Measurements from ENCODE around the gene TMEM52. TPM values are rescaled to one million over a fixed set of nuclear protein-coding genes. Genes with fewer than 3 reads are reported as not detected.

Gene TMEM52
- total and polyA plus RNA-seq, 9 of the 15 experiments (the other 6 are each of a cell fraction or from before 2014, with no cell fraction given) = 0.37 to 22.5 (median 6.8) TPM

- no peak for TF ChIP-seq E2F1 (CRISPR knock-in tag; IDR thresholded peaks at IDR 0.05)
- no peak for TF ChIP-seq NR2C1 (IDR thresholded peaks at IDR 0.05)
- TF ChIP-seq NR2C1 (tag; IDR thresholded peaks at IDR 0.05) = no peak
- TF ChIP-seq MAFK (IDR thresholded peaks at IDR 0.05; ENCODE audit: low read length) = no peak
- TF ChIP-seq ZBTB7A (IDR thresholded peaks at IDR 0.05; ENCODE audit: borderline replicate concordance, control insufficient read depth, low read depth, low read length) = no peak
- no peak for TF ChIP-seq NCOA4 (IDR thresholded peaks at IDR 0.05; ENCODE audit: partially characterized antibody)
- no peak for TF ChIP-seq CHD2 (IDR thresholded peaks at IDR 0.05; ENCODE audit: low read depth, low read length)
- TF ChIP-seq GTF2A2 (tag; IDR thresholded peaks at IDR 0.05) = no peak
- TF ChIP-seq JUNB (CRISPR knock-in tag; conservative IDR thresholded peaks at IDR 0.05) = no peak
- no peak for TF ChIP-seq PREB (CRISPR knock-in tag; IDR thresholded peaks at IDR 0.05)
- no peak for TF ChIP-seq SNAPC5 (CRISPR knock-in tag; IDR thresholded peaks at IDR 0.05)
- TF ChIP-seq ZNF561 (CRISPR knock-in tag; conservative IDR thresholded peaks at IDR 0.05) = no peak
- TF ChIP-seq HNRNPUL1 (IDR thresholded peaks at IDR 0.05; ENCODE audit: low read length) = no peak
- no peak for TF ChIP-seq NR2F6 (CRISPR knock-in tag; IDR thresholded peaks at IDR 0.05)
- no peak for TF ChIP-seq MEF2A (IDR thresholded peaks at IDR 0.05; ENCODE audit: control insufficient read depth, low read depth, low read length)
- TF ChIP-seq ZBTB12 (CRISPR knock-in tag; IDR thresholded peaks at IDR 0.05) = no peak
- no peak for TF ChIP-seq KLF1 (tag; IDR thresholded peaks at IDR 0.05)
- TF ChIP-seq ZNF174 (CRISPR knock-in tag; IDR thresholded peaks at IDR 0.05) = no peak
- TF ChIP-seq NCOA6 (IDR thresholded peaks at IDR 0.05) = no peak
- TF ChIP-seq RBM22 (IDR thresholded peaks at IDR 0.05; ENCODE audit: low read depth, low read length, poor library complexity, severe bottlenecking) = no peak
- no peak for TF ChIP-seq MXD1 (CRISPR knock-in tag; IDR thresholded peaks at IDR 0.05; ENCODE audit: borderline replicate concordance, poor library complexity, severe bottlenecking)
- peak; percentile 65; the same call in 1 of the 2 replicates for TF ChIP-seq GABPB1 (CRISPR knock-in tag; IDR thresholded peaks at IDR 0.05)
- no peak for TF ChIP-seq CBFA2T3 (IDR thresholded peaks at IDR 0.05)
- TF ChIP-seq ZC3H8 (IDR thresholded peaks at IDR 0.05) = no peak
- peak; percentile 33; the same call in 1 of the 2 replicates for TF ChIP-seq PML (IDR thresholded peaks at IDR 0.05; ENCODE audit: low read length)
- no peak for TF ChIP-seq ZC3H11A (IDR thresholded peaks at IDR 0.05; ENCODE audit: low read depth, low read length)
Observed at GRCh38 chr1:1889847-1890505, 29.1 kb downstream of the TMEM52 start (continued).

All from K562 (cell line).